Stimulated activated CD8-positive, alpha-beta memory T cell treated with anti-CD3 and anti-CD28 coated beads, Interleukin-12 subunit alpha, Interleukin-12 subunit beta, amount 100 ng/mL, for 4 hours (primary cell): Measurements from ENCODE around the gene IP6K3.

Experiments used
- DNase-seq: peaks from one replicate; pipeline ENCODE4 v3.0.0-alpha.2; 2020; ENCODE audit warnings: low read depth

The IP6K3 gene

DNA sequence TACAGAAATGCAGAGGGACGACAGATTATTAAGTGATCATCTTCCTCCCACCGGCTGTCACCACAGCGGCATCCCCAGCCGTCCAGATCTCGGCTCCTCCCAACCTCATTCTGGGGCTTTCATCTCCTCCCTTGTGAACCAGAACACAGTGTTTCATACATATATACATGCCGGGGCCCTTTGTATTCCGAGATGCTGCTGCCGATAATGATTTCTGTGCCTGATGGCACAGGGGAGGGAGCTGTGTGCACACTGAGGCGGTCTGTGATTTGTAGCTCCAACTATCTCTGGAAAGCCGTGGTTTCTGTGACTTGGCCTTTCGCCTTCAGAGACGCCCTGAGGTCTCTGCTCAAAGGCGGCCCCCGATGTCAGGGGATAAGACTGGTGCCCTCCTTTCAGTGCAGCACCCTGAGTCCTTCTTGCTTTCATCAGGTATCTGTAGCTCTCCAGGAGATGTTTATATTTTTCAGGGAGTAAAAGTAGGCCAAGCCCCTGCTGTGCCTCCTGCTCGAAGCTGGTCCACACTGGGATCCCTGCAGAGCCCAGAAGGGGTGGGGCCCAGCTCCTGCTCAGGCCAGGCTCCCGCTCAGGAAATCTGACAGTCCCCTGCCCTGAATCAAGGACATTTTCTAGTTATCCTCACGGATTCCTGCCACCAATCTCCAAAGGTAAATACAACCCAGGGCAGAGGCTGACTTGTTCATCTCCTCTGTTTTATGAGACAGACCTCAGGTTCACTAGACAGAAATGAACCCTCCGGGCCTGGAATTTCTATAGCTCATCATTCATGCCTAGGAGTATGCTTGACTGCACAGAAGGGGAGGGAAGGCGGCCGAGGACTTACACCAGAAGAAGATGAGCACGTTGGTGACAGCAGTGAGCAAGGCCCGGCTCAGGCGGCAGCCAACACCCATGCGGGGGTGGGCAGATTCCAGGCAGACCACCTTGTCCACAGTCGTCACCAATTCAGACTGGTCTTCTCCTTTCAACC is 31.0 kb upstream of the IP6K3 start:
- no peak for DNase-seq

DNA sequence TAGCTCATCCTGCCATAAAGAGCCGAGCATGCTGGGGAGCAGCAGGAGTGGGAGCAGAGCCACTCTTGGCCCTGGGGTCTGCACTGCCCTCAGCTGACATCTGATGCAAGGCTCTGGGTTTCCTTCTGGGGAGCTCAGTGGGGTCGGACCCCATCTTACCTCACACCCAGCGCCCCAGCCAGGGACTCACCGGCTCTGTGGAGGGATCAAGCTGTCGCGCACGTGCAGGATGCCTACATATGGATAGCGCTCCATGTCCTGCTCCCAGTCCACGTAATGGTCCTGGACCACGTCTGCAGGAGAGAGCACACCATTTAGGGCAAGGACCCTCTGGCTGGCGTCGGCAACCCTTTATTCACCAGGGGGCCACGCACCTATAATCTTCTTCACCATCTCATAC is 30.1 kb upstream of the IP6K3 start:
- DNase-seq: no peak

DNA sequence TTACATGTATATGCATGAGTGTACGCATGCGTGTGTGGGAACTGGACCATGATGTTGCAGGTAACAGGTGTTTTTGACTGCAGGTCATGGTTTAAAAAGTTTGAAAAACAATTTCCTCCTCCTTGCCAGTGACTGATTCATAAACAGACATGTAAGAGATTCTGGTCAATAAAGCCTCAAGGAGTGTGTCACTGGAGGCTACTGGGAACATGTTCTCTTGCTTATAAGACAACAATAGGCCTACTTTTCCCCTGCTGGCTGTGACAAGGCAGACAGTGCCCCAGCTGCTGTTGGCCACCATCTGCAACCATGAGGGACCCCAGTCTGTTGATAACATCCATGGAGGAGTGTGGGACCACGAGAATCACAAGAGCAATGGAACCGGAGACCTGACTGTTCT is 29.5 kb upstream of the IP6K3 start:
- DNase-seq: no peak

DNA sequence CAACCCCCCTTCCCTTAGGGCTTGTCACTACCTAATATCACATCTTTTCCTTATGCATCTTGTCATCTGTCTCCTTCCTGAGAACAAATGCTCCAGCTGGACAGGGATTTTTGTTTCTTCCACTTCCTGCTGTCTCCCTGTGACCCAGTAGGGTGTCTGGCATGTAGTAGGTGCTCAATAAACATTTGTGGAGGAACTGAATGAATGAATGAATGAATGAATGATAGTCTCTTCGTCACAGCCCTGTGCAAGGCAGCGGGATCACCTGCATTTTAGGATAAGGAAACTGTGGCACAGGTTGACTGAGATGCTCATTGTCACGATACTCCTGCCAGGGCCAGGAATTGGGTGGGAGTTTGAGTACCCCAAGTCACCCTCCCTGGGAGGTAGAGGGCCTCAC is 28.1 kb upstream of the IP6K3 start:
- DNase-seq: no peak

DNA sequence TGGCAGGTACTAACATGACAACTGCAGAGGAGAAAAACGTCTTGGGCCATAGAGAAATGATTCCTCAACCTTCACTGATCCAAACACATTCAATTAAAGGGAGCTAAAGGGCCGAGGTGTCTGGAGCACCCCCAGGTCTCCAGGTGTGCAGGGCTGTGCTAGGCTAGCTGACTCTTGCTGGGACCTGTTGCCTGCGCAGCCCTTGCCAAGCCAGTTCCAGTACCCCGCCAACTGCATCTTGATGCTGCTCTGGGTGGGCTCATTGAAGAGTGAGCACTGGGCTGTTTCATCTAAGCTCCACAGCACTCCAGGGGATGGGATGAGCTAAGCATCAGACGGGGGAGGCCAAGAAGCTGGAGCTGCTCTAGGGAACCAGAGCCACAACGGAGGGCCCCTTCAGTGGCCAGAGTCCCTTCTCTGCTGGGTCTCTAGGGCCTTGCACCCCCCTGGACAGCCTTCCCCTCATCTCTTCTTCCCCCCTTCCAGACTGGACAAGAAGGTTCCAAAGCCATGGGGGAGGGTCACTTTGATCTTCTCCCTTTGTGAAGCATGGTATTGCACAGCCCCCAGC is 26.3 kb upstream of the IP6K3 start:
- no peak for DNase-seq

DNA sequence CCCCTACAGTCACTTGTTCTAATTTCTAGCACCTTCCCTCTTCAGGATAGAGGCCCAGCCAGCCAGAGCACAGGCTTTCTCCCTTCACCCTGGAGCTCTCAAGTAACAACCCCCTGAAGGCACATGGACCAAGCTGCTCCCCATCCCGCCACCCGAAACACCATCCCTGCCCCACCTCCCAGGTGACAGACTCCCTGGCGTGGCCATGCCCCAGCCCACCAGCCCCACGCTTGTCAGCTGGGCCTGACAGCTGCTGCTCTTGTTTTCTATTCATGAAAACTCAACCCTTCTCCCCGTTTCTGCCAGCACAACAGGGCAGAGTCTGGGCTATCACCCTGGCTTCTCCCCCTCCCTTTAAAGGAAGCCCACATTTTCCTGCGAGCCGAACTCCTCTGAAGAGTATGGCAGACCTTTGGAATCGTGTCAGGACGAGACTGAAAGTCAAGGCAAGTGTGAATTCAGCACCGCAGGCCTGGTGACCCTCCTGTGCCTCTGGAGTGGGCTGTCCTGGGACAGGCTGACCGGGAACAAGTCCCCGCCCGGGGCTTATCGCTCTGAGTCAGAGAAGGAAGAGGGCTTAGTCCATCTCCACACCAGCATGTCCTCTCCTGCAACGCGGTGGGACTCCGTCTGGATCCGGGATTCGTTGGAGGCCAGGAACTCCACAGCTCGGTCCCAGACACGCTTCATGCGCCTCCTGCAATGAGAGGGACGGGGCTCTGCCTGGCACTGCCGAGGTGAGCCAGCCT is 25.6 kb upstream of the IP6K3 start:
- DNase-seq: no peak

DNA sequence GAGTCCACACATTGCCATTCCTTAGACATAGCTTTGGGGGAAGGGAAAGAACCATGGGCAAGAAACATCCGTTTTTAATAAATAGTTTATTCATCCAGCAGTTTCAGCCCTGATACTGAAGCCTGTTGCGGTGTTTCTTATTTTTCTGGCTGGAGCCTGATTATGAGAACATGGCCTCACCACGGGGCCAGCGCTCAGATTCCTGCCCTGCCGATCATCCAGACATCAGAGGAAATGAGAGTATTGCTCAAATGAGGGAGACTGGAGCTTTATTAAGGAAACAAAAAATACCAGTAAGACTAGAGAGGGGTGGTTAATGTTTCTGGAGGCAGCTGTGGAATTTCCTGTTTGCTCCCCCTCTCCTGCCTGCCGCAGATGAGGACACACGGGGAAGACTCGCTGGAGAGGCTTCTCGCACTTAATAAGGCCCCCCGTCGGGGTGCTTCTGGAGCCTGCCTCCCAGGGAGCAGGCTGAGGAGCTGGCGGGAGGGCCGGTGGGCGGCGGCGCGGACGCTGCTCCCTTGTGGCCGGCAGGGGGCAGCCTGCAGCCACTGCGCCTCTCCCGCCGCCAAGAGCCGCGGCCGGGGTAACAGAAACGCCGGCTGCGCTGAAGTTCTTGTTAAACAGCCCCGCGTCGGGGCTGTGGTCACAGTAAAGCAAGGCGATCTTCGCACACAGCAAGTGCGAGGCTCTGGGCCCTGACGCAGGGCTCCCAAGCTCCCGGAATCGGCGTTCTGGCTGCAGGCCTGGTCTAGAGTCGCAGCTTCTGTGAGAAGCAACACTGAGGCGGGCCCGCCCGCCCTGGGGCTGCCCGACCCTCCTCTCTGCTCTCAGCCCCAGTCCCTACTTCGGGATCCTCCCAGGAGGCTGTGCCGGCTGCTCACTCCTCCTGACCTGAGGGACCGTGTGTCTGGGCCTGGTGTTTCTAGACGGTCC is 24.7 kb upstream of the IP6K3 start:
- peak; percentile 37 for DNase-seq

DNA sequence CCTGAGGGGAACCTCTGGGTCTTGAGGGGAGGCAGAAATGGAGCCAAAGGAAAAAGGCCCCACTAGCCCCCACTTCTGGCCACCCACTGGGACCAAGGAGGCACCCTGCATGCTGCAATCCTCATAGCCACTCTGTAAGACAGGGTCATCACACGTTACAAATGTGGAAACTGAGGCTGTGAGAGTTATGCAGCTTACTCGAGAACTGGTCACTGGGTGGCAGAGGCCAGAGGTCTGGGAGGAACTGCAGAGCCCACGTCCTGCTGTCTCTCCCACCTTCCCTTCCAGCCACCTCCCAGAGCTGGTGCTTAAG is 24.1 kb upstream of the IP6K3 start:
- no peak for DNase-seq

DNA sequence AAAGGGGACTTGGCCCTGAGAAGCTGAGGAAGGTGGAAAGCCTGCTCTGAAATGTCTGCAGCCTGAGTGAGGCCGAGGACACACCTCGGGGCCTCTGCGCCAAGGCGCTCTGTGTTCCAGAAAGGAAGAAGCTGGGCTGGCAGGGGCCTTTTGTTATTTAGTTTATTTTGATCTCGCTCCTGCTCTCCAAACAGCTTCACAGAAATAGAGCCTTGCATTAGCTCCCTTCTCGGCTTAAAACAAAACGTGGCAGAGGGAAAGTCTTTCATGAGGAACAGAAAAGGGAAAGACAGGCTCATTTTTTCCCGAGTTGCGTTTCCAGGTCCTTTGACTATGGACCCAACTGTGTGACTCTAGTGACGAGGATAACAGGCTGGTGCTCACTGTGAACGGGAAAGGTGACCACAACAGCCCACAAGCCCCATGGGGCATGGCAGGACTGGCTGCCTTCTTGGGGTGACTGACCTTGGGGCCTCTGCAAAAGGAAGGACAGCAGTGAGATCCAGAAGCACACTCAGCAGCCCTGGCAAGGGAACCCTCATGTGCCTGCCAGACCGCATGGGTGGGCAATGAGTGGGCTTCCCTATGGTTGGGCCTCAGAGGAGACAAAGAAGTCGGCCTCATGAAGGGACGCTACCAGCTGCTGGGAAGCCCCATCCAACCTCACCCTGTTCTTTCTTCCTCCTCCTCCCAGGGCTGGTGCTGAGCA is 23.6 kb upstream of the IP6K3 start:
- DNase-seq: no peak

DNA sequence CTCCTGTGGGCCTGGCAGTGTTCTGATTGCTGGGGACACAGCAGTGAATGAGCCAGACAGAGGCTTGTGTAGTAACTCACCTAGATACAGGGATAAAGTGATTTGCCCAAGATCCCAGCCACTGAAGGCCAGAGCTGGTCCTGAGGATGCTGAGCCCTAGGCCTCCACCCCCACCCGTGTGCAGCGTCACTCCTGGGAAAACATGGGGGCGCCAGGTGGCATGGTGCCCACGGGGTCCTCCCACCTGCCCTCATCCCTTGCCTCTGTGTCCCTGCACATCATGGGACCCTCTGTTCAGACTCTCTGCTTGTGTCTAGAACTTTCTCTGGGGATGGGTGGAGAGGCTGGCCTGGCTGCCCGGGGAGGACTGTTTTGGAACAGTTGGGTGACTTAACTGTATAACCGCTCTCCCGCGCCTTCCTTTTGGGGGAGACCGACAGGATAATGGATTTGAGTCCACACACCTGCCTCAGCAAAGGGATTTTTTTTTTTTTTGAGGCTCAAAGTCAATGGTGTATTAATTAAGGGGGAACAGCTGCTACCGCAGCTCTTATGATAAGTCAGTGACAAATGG is 22.6 kb upstream of the IP6K3 start:
- DNase-seq: no peak

DNA sequence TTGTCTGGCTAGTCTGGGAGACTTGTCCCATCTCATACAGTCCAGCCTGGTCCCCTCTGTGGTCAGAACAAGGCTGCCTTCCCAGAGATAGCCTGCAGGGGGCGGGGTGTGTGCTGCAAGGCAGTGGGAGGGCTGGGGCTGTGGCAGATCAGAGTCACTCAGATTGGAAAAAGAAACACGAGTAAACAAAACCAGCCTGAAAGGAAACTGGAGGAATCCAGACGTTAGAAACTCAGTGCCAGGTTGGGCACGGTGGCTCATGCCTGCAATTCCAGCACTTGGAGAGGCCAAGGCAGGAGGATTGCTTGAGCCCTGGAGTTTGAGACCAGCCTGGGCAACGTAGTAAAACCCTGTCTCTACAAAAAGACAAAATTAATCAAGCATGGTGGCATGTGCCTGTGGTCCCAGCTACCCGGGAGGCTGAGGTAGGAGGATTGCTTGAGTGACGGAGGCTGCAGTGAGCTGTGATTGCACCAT is 22.0 kb upstream of the IP6K3 start:
- DNase-seq: peak; percentile 41

DNA sequence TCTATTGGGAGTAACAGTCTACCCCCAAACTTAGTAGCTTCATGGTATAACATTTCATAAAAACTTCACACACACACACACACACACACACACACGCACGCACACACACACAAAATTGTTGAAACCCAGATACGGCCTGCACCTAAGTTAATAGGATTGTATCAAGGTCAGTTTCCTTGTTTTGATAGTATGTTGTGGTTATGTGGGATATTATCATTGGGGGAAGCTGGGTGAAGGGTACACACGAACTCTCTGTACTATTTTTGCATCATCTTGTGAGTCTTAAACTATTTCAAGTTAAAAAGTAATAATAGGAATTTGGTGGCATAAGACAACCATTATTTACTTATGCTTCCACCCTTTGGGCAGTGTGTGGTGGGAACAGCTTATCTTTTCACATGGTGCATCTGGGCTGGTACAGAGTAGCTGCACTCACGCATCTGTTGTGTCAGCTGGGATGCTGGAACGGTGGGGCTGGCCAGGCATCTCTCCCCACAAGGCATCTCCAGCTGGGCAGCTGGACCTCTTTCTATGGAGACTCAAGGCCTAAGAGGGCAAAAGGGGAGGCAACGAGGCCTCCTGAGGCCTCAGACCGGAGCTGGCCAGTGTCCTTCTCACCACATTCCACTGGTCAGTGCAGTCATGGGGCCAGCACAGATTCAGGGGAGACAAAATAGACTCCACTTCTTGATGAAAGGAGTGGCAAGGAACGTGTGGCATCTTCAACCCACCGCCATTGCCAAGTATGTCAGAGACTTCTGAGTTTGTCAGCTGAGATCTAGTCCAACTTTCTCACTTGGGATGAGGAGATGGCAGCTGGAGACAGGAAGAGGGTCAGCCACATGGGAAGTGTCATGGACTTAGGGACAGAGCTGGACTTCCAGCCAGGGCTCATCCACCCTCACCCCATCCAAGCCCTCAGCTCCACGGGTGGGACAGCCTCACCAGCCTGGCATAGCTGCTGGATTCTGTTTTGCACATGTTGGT is 20.5 kb upstream of the IP6K3 start:
- no peak for DNase-seq

DNA sequence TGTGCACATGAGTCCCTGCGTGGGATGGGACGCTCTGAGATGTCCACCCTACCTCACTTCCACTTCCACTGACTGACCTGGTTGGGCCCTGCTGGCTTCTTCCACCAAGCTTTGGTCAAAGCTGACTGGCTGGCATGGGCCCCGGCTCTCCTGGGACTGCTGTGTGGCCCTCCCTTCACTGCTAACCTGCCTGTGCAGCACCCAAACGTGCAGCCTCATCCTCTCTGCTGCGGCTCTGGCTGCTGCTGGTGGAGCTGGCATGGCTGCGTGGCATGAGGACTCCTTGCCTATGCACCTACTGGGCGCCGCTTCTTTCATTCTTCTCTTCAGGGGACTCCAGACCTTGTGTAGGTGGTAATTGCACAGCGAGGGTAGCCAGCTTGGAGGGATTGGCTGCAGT is 18.7 kb upstream of the IP6K3 start:
- no peak for DNase-seq

DNA sequence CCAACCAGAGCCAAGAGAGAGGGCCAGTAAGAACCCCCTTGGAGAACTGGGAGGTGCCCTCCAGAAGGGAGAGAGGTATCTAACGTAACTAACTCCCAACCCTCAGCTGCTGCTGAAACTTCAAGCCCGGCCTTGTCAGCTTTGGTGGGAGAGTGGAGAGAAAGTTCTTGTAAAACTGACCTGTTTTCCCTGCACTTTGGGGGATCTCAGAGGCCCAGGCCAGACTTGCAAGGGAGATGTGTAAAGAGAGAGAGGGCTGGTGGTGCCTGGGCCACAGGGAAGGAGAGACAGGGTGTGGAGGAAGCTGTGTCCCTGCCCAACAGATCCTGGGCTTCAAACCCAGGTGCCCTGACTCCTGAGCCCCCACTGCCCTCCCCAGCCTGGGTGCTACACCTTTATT is 17.3 kb upstream of the IP6K3 start:
- DNase-seq: no peak

DNA sequence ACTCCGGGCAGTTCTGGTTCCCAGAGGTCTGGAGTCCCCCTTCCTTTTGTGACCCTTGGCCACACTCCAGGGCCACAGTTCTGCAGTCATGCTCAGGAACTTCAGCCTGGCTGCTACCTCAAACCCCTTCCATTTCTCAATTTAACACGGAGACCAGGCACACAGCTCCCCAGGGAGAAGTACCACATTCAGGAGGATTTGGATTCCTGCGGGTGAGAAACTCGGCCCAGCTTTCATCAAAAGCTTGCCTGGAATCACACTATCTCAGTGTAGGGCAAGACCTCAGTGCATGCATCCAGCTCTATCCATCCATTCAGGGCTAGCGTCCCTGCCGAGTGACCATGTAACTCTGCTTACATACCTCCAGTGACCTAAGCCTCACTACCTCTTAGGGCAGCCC is 16.8 kb upstream of the IP6K3 start:
- no peak for DNase-seq

DNA sequence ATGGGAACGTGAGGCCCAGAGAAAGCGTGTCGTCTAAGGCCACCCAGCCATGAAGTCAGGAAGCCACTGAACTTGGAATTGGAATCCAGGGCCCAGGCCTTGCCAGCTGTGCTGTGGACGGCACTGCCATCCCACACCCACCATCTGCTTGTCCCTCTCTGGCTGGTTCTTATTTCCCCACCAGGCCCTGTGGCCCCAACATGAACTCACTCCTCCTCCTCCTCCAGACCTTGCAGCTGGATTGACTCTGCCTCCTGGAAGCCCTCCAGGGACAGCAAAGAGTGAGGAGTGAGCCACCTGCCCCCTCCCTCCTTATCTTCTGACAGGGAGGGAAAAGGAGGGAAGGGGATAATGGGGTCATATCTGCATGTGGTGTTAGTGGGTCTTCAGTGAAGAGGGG is 16.0 kb upstream of the IP6K3 start:
- no peak for DNase-seq

DNA sequence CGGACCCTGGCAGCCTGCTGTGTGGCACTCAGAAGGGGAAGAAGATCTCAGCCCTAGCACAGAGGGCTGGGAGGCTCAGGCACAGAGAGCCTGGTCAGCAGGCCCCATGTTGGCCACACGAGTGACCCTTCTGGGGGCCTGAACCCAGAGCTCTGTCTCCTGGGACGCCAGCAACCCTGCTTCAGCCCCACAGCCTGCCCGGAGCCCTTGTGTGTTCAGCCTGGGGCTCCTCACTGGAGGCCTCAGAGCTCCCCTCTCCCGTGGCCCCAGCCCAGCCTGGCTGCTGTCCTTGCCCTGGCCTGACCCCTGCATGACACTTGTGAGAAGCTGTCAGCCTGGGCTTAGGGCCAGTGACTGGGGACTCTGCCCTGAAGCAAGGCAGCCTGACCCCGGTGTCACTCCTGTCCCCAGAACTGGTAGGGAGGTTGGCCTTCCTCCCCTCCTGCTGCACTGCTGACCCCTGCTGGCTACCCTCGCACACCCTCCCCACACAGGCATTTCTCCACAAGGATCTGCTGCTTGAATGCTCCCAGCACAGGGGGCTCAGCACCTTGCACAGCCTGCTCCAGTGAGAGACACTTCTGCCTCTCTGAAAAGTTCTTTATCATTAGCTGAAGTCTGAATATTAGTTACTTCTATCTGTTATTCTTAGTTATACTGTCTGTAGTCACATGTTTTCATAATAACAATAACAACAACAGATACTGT is 15.4 kb upstream of the IP6K3 start:
- no peak for DNase-seq

DNA sequence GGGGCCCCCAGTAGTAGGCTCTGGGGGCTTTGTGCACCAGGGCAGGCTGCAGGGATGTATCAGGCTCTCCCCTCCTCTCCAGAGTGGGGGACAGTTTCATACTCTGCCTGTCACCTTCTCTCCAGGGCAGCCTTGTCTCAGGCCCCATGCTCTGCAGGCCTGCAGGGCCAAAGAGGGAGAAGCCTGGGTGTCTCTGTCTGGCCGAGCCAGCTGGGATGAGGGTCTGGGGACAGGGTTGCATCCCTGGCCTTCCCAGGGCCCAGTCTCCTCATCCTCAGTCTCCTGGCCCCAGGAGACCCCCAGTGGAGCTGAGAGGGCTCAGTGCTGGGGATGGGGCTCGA is 14.8 kb upstream of the IP6K3 start:
- no peak for DNase-seq
